Thyroid gland (tissue), 4 donors: ENCODE data around the gene ATG5. TPM values are rescaled to one million over a fixed set of nuclear protein-coding genes. Genes with fewer than 3 reads are reported as not detected.

Experiments
- DNase-seq, 2 donors: peaks; one replicate each; pipeline ENCODE4 v3.0.0-alpha.2; 2019
- H3K27ac ChIP-seq, 3 donors: fragments of 200-600 bp; sonication (generic); 1 replicate in 2 of 3; 2 replicates in 1 of 3; pipeline ENCODE4 v1.5.1; 2016 to 2019; ENCODE audit warnings: mild to moderate bottlenecking in 1 of 3, moderate library complexity in 1 of 3
- H3K27me3 ChIP-seq: fragments of 200-600 bp; sonication (generic); one replicate; pipeline ENCODE4 v1.5.1; 2019
- H3K36me3 ChIP-seq, 2 donors: fragments of 200-600 bp; sonication (generic); one replicate each; pipeline ENCODE4 v1.5.1; 2016 to 2019
- H3K4me1 ChIP-seq, 2 donors: fragments of 200-600 bp; sonication (generic); one replicate each; pipeline ENCODE4 v1.5.1; 2017 to 2019
- H3K4me3 ChIP-seq, 3 donors: fragments of 200-600 bp; sonication (generic); replicated peaks in 1 of 3; 1 replicate in 2 of 3; 2 replicates in 1 of 3; pipeline ENCODE4 v1.5.1; 2016; ENCODE audit warnings: mild to moderate bottlenecking in 1 of 3
- H3K9me3 ChIP-seq: fragments of 200-600 bp; sonication (generic); one replicate; pipeline ENCODE4 v1.5.1; 2017
- POLR2A ChIP-seq, 2 donors: fragments of 450-650 bp; IDR thresholded peaks; one replicate each; pipeline ENCODE4 v1.6.1; 2017; ENCODE audit warnings: antibody characterized with exemption in 2 of 2, mild to moderate bottlenecking in 2 of 2, moderate library complexity in 1 of 2
- WGBS, 2 donors: methylation state at CpG; one replicate each; pipeline ENCODE4 v1.1.5; 2017; 5-methylcytosine and 5-hydroxymethylcytosine counted together
- intact Hi-C: fragments of 100-400 bp; cut with DNase I; formaldehyde crosslinking; loops from one replicate; pipeline ENCODE4 v1.15.1; 2023
- total RNA-seq, 4 donors: library from RNA; depleted of rRNA; stranded (reverse); fragments of >200 nt; gene quantifications; one replicate each; pipeline ENCODE4 v1.2.3, GENCODE V29; 2016
- TF ChIP-seq, protein P1 (sequence below), 6 experiments: fragments of 200-600 bp in 3 of 6; fragments of 450-650 bp in 3 of 6; sonication (generic) in 3 of 6; IDR thresholded peaks; one replicate each; pipeline ENCODE4 v1.5.1; 2016 to 2019; ENCODE audit warnings: antibody characterized with exemption in 6 of 6, mild to moderate bottlenecking in 2 of 6, inconsistent platforms in 1 of 6, moderate library complexity in 1 of 6

The ATG5 gene
- total RNA-seq, 4 donors from 2014 or later, result 44.4 to 58.7 (median 48.7) TPM

GRCh38 chr6:106161311-106161874 lies 164.2 kb downstream of the ATG5 start:
- no peaks in the 10 kb centered on the region for H3K9me3 ChIP-seq
- WGBS, 2 donors, result 98 to 99% methylated on average over 3 of the region's 3 CpGs
- TF ChIP-seq POLR2A (IDR thresholded peaks at IDR 0.05), result no peak
- TF ChIP-seq, protein P1, sequence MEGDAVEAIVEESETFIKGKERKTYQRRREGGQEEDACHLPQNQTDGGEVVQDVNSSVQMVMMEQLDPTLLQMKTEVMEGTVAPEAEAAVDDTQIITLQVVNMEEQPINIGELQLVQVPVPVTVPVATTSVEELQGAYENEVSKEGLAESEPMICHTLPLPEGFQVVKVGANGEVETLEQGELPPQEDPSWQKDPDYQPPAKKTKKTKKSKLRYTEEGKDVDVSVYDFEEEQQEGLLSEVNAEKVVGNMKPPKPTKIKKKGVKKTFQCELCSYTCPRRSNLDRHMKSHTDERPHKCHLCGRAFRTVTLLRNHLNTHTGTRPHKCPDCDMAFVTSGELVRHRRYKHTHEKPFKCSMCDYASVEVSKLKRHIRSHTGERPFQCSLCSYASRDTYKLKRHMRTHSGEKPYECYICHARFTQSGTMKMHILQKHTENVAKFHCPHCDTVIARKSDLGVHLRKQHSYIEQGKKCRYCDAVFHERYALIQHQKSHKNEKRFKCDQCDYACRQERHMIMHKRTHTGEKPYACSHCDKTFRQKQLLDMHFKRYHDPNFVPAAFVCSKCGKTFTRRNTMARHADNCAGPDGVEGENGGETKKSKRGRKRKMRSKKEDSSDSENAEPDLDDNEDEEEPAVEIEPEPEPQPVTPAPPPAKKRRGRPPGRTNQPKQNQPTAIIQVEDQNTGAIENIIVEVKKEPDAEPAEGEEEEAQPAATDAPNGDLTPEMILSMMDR (IDR thresholded peaks at IDR 0.05), result no peak

GRCh38 chr6:106160189-106160588 lies 165.4 kb downstream of the ATG5 start:
- intact Hi-C loops, result no loop called here
- TF ChIP-seq, protein P1 (IDR thresholded peaks at IDR 0.05), result no peak
- TF ChIP-seq POLR2A (IDR thresholded peaks at IDR 0.05), result no peak
- H3K27ac ChIP-seq, result no peak overlapping the region
- DNase-seq, result no peak
- H3K27me3 ChIP-seq, result no peaks in the 10 kb centered on the region
- H3K9me3 ChIP-seq, result no peaks in the 10 kb centered on the region
- no peaks in the 10 kb centered on the region for H3K36me3 ChIP-seq
- no peak overlapping the region for H3K4me3 ChIP-seq
- no peaks in the 10 kb centered on the region for H3K4me1 ChIP-seq
- 78 to 89% methylated on average over 3 of the region's 3 CpGs for WGBS, 2 donors

More at GRCh38 chr6:106161311-106161874, 164.2 kb downstream of the ATG5 start:
- DNase-seq, result no peak
- Histone ChIP-seq H3K36me3 (no peaks in the 10 kb centered on the region), H3K4me3 (no peak overlapping the region), H3K4me1 (no peaks in the 10 kb centered on the region), H3K27ac (no peak overlapping the region), H3K27me3 (no peaks in the 10 kb centered on the region)
- intact Hi-C loops, result no loop called here

DNA sequence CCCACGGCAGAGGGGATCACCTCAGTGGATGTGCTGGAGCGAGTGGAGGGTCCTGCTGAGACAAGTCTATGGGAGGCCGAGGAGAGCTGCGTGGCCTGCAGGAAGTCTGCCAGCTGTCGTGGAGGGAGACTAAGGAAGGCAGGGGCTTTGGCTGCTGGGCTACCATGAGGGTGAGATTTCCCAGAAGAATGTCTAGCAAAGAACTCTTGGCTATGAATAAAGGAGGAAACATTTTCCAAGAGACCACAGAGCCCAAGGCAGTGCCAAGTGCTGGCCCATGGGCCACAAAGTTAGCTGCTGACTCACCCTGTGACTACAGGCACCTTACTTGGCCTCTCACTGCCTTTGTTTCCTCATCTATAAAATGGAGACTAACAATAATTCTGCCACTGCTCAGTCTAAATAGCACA lies 166.0 kb downstream of the ATG5 start:
- no peak overlapping the region for H3K27ac ChIP-seq
- intact Hi-C loops, result no loop called here
- no peak for DNase-seq
- 93 to 97% methylated on average over 5 of the region's 5 CpGs for WGBS, 2 donors
- H3K27me3 ChIP-seq, result no peaks in the 10 kb centered on the region
- no peaks in the 10 kb centered on the region for H3K36me3 ChIP-seq
- H3K9me3 ChIP-seq, result no peaks in the 10 kb centered on the region
- TF ChIP-seq, protein P1 (IDR thresholded peaks at IDR 0.05), result no peak
- TF ChIP-seq POLR2A (IDR thresholded peaks at IDR 0.05), result no peak
- H3K4me3 ChIP-seq, result no peak overlapping the region
- no peaks in the 10 kb centered on the region for H3K4me1 ChIP-seq

DNA sequence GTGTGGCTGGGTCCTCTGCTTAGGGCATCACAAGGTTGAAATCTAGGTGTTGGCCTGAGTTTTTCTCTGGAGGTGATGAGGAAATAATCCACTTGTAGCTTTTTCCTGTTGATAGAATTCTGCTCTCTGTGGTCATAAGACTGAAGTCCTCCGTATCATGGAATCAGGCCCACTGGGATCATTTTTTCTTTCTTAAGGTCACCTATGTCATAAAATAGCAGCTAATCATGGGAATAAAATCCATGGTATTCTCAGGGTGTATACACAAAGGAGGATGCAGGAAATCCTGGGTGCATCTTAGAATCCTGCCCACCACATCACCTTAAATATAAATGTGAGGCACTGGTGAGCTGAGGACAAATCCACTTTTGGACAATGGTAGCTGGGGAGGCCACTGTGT lies 166.7 kb downstream of the ATG5 start:
- Histone ChIP-seq H3K4me1 (no peaks in the 10 kb centered on the region), H3K36me3 (no peaks in the 10 kb centered on the region), H3K9me3 (no peaks in the 10 kb centered on the region), H3K27ac (no peak overlapping the region), H3K4me3 (no peak overlapping the region), H3K27me3 (no peaks in the 10 kb centered on the region)
- WGBS, 2 donors, result 64 to 86% methylated on average over 1 of the region's 1 CpG
- intact Hi-C loops, result no loop called here
- no peak for DNase-seq
- TF ChIP-seq, protein P1 (IDR thresholded peaks at IDR 0.05), result no peak
- TF ChIP-seq POLR2A (IDR thresholded peaks at IDR 0.05), result no peak

- no peak for TF ChIP-seq POLR2A (IDR thresholded peaks at IDR 0.05)
- TF ChIP-seq, protein P1 (IDR thresholded peaks at IDR 0.05), result no peak
Measured at GRCh38 chr6:106156863-106157262, 168.7 kb downstream of the ATG5 start.

More at GRCh38 chr6:106156863-106157262, 168.7 kb downstream of the ATG5 start:
- intact Hi-C loops, result no loop called here
- no peak for DNase-seq
- Histone ChIP-seq H3K27ac (no peak overlapping the region), H3K4me3 (no peak overlapping the region), H3K36me3 (no peaks in the 10 kb centered on the region), H3K9me3 (no peaks in the 10 kb centered on the region), H3K27me3 (no peaks in the 10 kb centered on the region), H3K4me1 (no peaks in the 10 kb centered on the region)
- WGBS, 2 donors, result 75 to 76% methylated on average over 3 of the region's 3 CpGs
